HCT116 (cell line): ENCODE measurements around the gene NCOA1.

ENCODE experiments used
- CEBPB ChIP-seq: IDR thresholded peaks from 2 replicates; pipeline ENCODE4 v1.6.1; 2012; ENCODE audit warnings: low read depth
- CTCF ChIP-seq, 3 experiments: fragments of 200-600 bp in 1 of 3; sonication (generic) in 1 of 3; IDR thresholded peaks in 2 of 3; conservative IDR thresholded peaks in 1 of 3; 2 replicates each; pipeline ENCODE4 v1.5.1; 2012 to 2017; ENCODE audit warnings: low read depth in 2 of 3, low read length in 2 of 3, antibody characterized with exemption in 1 of 3, borderline replicate concordance in 1 of 3, control low read depth in 1 of 3, mild to moderate bottlenecking in 1 of 3, mixed read lengths in 1 of 3, mixed run types in 1 of 3, moderate library complexity in 1 of 3; ENCODE audit not compliant: insufficient read depth in 1 of 3
- EGR1 ChIP-seq: IDR thresholded peaks from 2 replicates; pipeline ENCODE4 v1.6.1; 2012; ENCODE audit warnings: low read depth
- EZH2 ChIP-seq: fragments of 200-600 bp; sonication (generic); IDR thresholded peaks from 2 replicates; pipeline ENCODE4 v1.6.1; 2017; ENCODE audit warnings: antibody characterized with exemption, mixed run types
- EZH2phosphoT487 ChIP-seq: fragments of 200-600 bp; IDR thresholded peaks from 2 replicates; pipeline ENCODE4 v1.6.1; 2018; ENCODE audit warnings: antibody characterized with exemption, borderline replicate concordance
- POLR2A ChIP-seq: IDR thresholded peaks from 2 replicates; pipeline ENCODE4 v1.7.0; 2011; ENCODE audit warnings: borderline replicate concordance; ENCODE audit not compliant: insufficient read depth, insufficient read length; ENCODE audit errors: extremely low read depth
- REST ChIP-seq: IDR thresholded peaks from 2 replicates; pipeline ENCODE4 v1.6.1; 2012; ENCODE audit warnings: low read depth
- SIN3A ChIP-seq: IDR thresholded peaks from 2 replicates; pipeline ENCODE4 v1.6.1; 2012; ENCODE audit warnings: low read depth
- TCF7L2 ChIP-seq: IDR thresholded peaks from 2 replicates; pipeline ENCODE4 v1.7.0; 2011; ENCODE audit warnings: borderline replicate concordance, inconsistent platforms; ENCODE audit not compliant: insufficient read depth, insufficient read length; ENCODE audit errors: extremely low read depth
- YY1 ChIP-seq: IDR thresholded peaks from 2 replicates; pipeline ENCODE4 v1.6.1; 2011; ENCODE audit warnings: low read length, low read depth, moderate library complexity, mild to moderate bottlenecking; ENCODE audit not compliant: insufficient replicate concordance; ENCODE audit errors: extremely low read depth
- ZNF274 ChIP-seq: fragments of 200-500 bp; sonication (Bioruptor generic); IDR thresholded peaks from 2 replicates; pipeline ENCODE4 v1.6.1; 2014; ENCODE audit warnings: mild to moderate bottlenecking, low read depth, low read length, inconsistent platforms

- TF ChIP-seq EZH2phosphoT487 (no peak), CTCF (IDR thresholded peaks at IDR 0.05 in 2 of 3, conservative IDR thresholded peaks at IDR 0.05 in 1 of 3; ENCODE audit: borderline replicate concordance in 1 of 3, insufficient read depth in 1 of 3, low read depth in 2 of 3, low read length in 2 of 3) (no peak), POLR2A (no peak), EGR1 (no peak), YY1 (no peak), EZH2 (no peak), REST (no peak), ZNF274 (no peak), CEBPB (no peak), TCF7L2 (no peak), SIN3A (no peak)
Measured at GRCh38 chr2:24577481-24577880, 86.4 kb downstream of the NCOA1 start.
